NCI-H2171 (cell line): Measurements from ENCODE around the gene RFX4.
"Not testable (repeated sequence)": the region's sequence is repeated elsewhere in the genome, so short reads cannot be mapped to it uniquely, and the experiment has no call there.

Experiments
- DNase-seq: peaks from one replicate; lab custom pipeline; 2025; lab: John Stamatoyannopoulos, UW

RFX4 gene

DNA sequence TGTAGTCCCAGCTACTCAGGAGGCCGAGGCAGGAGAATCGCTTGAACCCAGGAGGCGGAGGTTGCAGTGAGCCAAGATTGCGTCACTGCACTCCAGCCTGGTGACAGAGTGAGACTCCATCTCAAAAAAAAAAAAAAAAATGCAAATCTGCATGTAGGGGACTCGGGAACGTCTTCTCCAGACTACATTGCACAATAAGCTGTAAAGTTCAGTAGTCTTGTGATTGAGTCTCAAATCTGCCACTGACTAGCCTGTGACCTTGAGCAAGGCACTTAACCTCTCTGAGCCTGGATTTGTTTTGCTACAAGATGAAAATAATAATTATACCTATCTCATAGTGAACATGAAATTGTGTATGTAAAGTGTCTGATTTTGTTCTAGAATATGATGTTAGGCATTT lies 109.2 kb downstream of the RFX4 start:
- DNase-seq = not testable (repeated sequence)

GRCh38 chr12:106692896-106693820 lies 110.4 kb downstream of the RFX4 start:
- DNase-seq = no peak

DNA sequence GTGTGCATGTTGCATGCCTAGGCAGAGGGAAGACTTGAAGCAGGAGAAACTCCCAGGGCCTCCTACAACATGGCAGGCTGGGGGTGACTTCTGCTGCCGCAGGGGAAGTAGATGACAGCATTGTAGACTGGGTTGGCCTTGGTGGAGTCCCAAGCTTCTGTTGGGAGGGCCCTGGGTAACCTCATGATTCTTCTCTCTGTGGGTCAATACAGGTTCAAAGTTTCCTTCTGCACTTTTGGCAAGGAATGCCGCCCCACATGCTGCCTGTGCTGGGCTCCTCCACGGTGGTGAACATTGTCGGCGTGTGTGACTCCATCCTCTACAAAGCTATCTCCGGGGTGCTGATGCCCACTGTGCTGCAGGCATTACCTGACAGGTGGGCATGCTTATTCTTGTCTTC lies 113.3 kb downstream of the RFX4 start:
- no peak for DNase-seq

DNA sequence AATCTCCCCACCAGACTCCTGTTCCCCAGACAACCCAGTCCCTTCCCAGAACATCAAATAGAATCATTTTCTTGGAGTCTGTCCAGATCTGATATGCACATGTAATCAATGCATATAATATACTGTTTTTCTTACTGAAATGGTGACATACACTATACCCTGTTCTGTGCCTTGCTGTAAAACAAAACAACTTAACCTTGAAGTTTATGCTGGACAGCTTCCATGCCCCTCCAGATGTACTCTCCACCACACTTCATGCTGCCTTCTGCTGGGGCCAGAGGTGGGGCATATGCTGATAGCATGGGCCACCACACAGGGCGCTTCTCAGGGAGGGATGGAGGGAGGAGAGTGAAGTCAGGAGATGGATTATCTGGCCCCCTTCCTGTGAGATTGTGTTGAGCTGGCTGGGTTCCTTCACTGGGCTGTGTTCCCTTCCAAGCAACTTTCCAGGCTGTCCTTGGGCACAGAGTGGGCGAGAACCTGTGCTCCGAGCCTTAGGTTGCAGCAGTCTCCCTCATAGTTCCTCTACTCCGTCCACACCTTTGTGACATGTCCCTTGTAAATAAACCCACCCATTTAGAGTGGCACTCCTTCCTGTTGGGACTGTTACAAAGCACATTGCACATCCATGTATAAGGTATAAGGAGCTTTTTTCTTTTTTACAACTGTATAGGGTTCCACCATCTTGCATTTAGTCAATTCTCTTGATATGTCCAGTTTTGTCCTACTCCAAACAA lies 114.0 kb downstream of the RFX4 start:
- DNase-seq = no peak

DNA sequence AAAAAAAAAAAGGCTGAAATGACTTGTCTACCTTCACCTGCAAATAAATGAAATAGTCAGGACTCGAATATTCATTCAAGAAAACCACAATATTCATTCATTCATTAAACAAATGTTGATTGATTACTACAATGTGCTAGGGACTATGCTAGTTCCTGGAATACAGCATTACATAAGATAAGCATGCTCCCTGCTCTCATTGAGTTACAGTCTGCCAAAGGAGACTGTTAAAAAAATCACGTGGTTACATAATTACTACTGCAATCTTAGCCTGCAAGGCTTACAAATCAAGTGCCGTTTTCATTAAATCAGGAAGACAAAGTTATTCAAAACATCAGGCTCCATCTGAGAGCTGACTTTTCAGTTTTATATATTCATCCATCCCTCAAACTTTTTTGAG lies 121.3 kb downstream of the RFX4 start:
- no peak for DNase-seq

DNA sequence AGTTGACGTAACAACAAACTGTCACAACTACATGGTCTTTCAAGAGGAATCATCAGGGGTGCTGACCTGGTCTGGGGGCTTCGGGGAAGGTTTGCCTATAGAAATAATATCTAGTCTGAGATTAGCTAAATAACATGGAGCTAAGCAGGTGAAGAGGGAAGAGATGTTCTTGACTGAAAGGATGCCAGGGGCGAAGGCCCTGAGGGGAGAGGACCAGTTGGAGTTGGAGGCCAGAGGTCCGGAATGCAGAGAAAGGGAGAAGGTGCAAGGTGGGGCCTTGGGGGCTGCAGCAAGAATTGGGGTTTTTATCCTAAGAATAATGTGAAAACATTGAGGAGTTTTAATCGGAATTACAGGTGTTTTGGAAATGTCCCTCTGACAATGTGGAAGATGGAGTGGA lies 123.2 kb downstream of the RFX4 start:
- no peak for DNase-seq

- no peak for DNase-seq
Observed at GRCh38 chr12:106709068-106709511, 126.3 kb downstream of the RFX4 start.

GRCh38 chr12:106710143-106710893 lies 127.5 kb downstream of the RFX4 start:
- DNase-seq = no peak

DNA sequence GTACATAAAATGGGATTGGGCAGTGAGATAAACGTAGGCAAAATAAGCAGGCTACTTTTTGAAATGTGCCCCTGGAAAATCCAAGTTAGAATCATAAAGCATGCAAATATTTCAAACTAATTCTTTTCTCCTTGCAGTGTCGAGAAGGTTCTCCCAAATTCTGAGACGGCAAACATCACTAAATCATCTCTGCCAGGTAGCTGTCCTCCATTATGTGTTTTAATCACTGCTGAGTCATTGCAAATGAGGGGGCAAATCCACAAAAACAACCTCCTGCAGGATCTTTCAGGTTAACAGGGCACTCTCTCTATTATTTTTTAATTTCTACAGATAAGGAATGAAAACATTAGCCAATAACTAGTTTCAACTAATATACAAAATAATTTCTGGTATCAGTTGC lies 128.5 kb downstream of the RFX4 start:
- DNase-seq = no peak

GRCh38 chr12:106712768-106713167 lies 130.0 kb downstream of the RFX4 start:
- no peak for DNase-seq

GRCh38 chr12:106714926-106715325 lies 132.1 kb downstream of the RFX4 start:
- no peak for DNase-seq

DNA sequence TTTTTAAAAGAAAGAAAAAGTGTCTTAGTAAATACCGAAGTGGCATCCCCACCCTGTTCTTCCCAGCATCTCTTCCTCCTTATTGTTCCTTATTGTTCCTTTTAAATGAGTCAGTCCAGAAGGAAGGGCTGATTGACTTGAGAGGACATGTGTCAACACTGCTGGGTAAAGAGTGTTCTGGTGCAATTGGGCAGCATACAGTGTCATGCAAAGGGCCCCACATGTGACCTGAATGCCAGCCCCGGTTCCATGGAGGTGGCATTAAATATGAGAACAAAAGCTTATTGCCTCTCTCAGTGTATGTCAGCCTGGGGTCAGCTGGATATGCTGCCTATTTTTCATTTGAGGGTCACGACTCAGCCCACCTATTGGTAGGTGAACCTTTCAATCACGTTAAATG lies 132.8 kb downstream of the RFX4 start:
- no peak for DNase-seq

DNA sequence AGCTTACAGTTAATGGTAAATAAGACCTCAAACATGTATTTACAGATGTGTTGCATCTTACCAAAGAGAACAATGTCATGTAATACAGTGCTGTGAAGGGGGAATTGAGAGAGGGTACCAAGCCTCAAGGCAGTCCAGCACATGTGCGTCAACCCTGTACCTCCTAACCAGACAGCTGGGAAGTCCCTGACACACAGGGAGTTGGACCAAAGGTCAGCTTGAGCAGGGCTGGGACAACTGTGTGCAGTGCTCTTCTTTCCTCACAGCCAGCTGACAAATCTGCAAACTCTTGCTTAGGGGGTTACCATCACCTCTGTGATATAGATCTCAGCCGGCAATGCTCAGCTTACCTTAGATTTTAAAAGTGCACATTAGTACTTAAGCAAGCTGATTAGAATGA lies 134.9 kb downstream of the RFX4 start:
- no peak for DNase-seq

- no peak for DNase-seq
Observed at GRCh38 chr12:106719879-106720278, 137.1 kb downstream of the RFX4 start.

GRCh38 chr12:106720696-106721095 lies 137.9 kb downstream of the RFX4 start:
- DNase-seq = no peak

DNA sequence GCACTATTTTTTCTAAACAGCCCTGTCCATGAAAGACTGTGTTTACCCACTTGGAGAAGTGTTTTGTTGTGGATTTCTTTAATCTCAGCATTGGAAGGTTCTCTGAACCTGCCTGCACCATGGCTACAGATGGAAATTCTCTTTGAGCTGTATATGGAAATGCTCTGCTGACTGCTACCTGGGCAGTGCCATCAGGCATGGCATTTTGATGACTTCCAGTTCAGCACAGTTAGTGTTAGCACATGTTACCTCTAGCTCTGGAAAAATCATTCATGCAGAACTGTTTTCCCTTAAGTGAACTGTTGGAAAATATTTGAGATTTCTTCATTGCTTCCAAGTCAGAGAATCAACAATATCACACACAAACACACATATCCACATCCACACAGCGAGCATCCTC lies 139.1 kb downstream of the RFX4 start:
- DNase-seq = no peak

DNA sequence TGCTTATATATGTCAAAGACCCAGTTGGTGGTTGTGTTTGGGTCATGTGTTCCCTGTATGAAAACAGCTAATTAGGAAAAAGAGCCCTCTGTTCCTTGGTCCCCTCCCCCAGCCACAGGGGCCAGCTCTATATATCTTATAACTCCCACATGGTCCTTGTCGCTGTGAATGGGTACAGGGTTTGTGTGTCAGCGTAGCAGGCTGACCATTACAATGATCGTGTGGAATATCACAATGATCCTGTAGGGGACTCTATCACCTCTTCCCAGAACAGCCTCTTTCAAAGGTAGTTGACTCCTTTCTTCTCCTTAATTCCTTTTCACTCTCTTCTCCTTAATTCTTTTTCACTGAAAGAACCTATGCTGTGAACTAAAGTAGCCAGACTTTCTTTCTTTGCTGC lies 140.0 kb downstream of the RFX4 start:
- DNase-seq = no peak

DNA sequence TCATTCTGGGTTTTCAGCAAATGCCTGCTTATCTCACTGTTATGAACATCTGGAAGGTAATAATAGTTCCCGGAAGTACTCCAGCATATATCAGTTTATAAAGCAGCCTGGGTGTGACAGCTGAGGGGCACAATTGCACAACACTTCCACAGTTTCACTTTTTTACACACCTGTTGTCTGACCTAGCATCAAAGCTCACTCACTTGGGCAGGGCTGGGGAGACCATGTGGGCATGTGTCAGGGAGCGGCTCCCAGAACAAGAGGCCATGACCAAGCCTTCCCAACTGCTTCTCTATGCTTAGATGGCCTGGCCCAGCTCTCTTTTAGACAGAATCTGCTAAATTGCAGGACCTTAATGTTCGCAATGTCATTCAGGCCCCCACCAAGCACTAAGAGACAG lies 140.6 kb downstream of the RFX4 start:
- no peak for DNase-seq

DNA sequence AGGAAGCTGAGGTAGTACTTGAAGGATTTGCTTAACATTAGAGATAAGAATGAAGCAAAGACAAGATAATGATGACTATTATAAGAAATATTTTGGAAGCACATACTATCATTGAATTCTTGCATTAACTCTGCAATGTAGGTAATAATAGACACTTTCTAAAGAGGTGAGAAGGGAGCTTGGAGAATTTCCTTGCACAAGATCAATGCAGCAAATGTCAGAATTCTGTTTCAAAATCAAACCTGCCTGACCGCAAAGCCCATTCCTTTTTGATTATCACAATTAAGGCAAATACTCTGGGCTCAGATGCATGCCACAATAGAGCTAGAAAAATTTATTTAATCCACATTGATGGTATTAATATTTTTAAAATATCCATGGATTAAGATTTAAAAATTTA lies 141.3 kb downstream of the RFX4 start:
- no peak for DNase-seq

DNA sequence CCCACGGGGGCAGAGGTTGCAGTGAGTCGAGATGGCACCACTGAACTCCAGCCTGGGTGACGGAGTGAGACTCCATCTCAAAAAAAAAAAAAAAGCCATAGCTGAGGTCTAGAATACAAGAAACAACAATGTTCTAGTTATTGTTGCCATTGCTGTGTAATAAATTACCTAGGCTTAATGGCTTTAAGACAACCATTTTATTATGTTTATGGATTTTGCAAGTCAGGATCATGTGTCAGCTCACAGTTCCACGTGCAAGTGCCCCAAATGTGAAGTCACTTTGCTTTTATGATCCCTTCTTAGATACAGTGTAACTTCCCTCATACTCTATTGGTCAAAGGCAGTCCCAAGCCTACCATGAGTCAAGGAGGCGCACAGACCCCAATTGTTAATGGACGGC lies 142.1 kb downstream of the RFX4 start:
- no peak for DNase-seq

- DNase-seq = not testable (repeated sequence)
Observed at GRCh38 chr12:106726603-106727202, 143.9 kb downstream of the RFX4 start.

DNA sequence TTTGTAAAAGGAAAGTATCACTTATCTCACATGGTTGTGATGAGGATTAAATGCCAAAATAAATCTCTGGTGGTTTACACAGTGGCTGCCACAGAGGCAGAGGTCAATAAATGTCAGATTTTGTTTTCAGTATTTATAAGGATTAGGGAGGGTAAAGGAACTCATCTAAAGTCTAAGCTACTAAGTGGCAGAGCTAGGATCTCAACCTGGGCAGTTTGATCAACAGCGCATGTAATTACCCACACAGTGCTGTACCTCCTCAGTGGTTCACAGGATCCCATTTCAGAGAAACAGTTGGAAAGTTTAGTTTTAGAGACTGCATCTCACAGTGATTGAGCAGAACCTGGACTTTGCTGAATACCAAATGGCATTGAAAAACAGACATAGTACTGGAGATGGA lies 146.8 kb downstream of the RFX4 start:
- DNase-seq = no peak
